B cell (primary cell): ENCODE measurements around the gene PLK1. TPM values are rescaled to one million over a fixed set of nuclear protein-coding genes. Genes with fewer than 3 reads are reported as not detected.

ENCODE experiments used
- ATAC-seq: fragments of 200-7000 bp; cut with Tn5 transposase; one replicate; pipeline ENCODE4 v1.10.0; 2021; ENCODE audit warnings: low read depth, mild to moderate bottlenecking, moderate number of reproducible peaks, moderate library complexity
- CTCF ChIA-PET: fragments of 350-600 bp; sonication (Branson Sonifier 250); formaldehyde crosslinking; loops from one replicate; lab custom pipeline; 2021; ENCODE audit warnings: antibody characterized with exemption, inconsistent platforms; lab: Charles Lee
- POLR2A ChIA-PET: fragments of 350-600 bp; sonication (Branson Sonifier 250); formaldehyde crosslinking; loops from one replicate; lab custom pipeline; 2021; ENCODE audit warnings: antibody characterized with exemption; lab: Charles Lee
- DNase-seq: peaks from one replicate; pipeline ENCODE4 v3.0.0; 2013
- H2AFZ ChIP-seq: 2 replicates; pipeline ENCODE4 v1.6.1; 2012; ENCODE audit warnings: mild to moderate bottlenecking, low read depth, low read length; ENCODE audit not compliant: insufficient read depth, poor library complexity, severe bottlenecking
- H3K27ac ChIP-seq, 2 donors: 1 replicate in 1 of 2; 2 replicates in 1 of 2; pipeline ENCODE4 v1.5.1; 2012 to 2013; ENCODE audit warnings: low read length in 2 of 2, mild to moderate bottlenecking in 2 of 2, moderate library complexity in 1 of 2
- H3K27me3 ChIP-seq, 4 experiments: fragments of 200-600 bp in 1 of 4; sonication (generic) in 1 of 4; replicated peaks in 1 of 4; 1 replicate in 2 of 4; 2 replicates in 2 of 4; pipeline versions ENCODE4 v1.6.1 to v1.7.0; 2013 to 2016; ENCODE audit warnings: low read length in 3 of 4, mild to moderate bottlenecking in 2 of 4, mixed read lengths in 1 of 4, moderate library complexity in 1 of 4; ENCODE audit not compliant: insufficient read depth in 4 of 4, control insufficient read depth in 3 of 4; ENCODE audit errors: control extremely low read depth in 1 of 4
- H3K36me3 ChIP-seq, 2 experiments: replicated peaks in 1 of 2; 1 replicate in 1 of 2; 2 replicates in 1 of 2; pipeline versions ENCODE4 v1.6.1 to v1.7.1; 2013; ENCODE audit warnings: low read length in 1 of 2; ENCODE audit not compliant: insufficient read depth in 2 of 2, control insufficient read depth in 1 of 2; ENCODE audit errors: control extremely low read depth in 1 of 2, extremely low read depth in 1 of 2
- H3K4me1 ChIP-seq, 2 donors: fragments of 200-600 bp in 1 of 2; sonication (generic) in 1 of 2; 1 replicate in 1 of 2; 2 replicates in 1 of 2; pipeline versions ENCODE4 v1.5.1 to v1.6.1; 2013 to 2017; ENCODE audit warnings: low read length in 2 of 2; ENCODE audit not compliant: control insufficient read depth in 2 of 2, insufficient read depth in 2 of 2
- H3K4me2 ChIP-seq: replicated peaks from 2 replicates; pipeline ENCODE3; 2012; ENCODE audit warnings: mild to moderate bottlenecking, low read depth, low read length; ENCODE audit not compliant: poor library complexity, severe bottlenecking
- H3K4me3 ChIP-seq, 5 experiments: fragments of 200-600 bp in 1 of 5; sonication (generic) in 1 of 5; 1 replicate in 3 of 5; 2 replicates in 2 of 5; pipeline versions ENCODE4 v1.5.1 to v1.7.0; 2011 to 2016; ENCODE audit warnings: low read length in 4 of 5, mild to moderate bottlenecking in 4 of 5, low read depth in 2 of 5, control low read depth in 1 of 5, moderate library complexity in 1 of 5; ENCODE audit not compliant: insufficient read depth in 1 of 5; ENCODE audit errors: control extremely low read depth in 1 of 5, extremely low read depth in 1 of 5
- H3K79me2 ChIP-seq: fragments of 200-600 bp; sonication (generic); one replicate; pipeline ENCODE4 v1.6.0; 2016; ENCODE audit warnings: low read length; ENCODE audit not compliant: control insufficient read depth, insufficient read depth
- H3K9ac ChIP-seq: fragments of 200-600 bp; sonication (generic); 2 replicates; pipeline ENCODE4 v1.6.1; 2017; ENCODE audit warnings: mild to moderate bottlenecking, low read length, moderate library complexity
- H3K9me3 ChIP-seq, 3 donors: one replicate each; pipeline versions ENCODE4 v1.6.1 to v1.7.1; 2013; ENCODE audit warnings: low read length in 2 of 3; ENCODE audit not compliant: control insufficient read depth in 2 of 3, insufficient read depth in 1 of 3; ENCODE audit errors: control extremely low read depth in 1 of 3
- H4K20me1 ChIP-seq: 2 replicates; pipeline ENCODE4 v1.6.0; 2012; ENCODE audit warnings: mild to moderate bottlenecking, low read length; ENCODE audit not compliant: insufficient read depth, control insufficient read depth, poor library complexity, severe bottlenecking
- H3K27ac Mint-ChIP-seq: one replicate; pipeline ENCODE4 v1.8.0; 2021; ENCODE audit warnings: mixed read lengths
- H3K27me3 Mint-ChIP-seq: one replicate; pipeline ENCODE4 v1.8.0; 2021; ENCODE audit warnings: mixed read lengths
- H3K4me1 Mint-ChIP-seq: one replicate; pipeline ENCODE4 v1.8.0; 2021; ENCODE audit warnings: mixed read lengths
- H3K4me3 Mint-ChIP-seq: one replicate; pipeline ENCODE4 v1.8.0; 2021; ENCODE audit warnings: mixed read lengths
- H3K9me3 Mint-ChIP-seq: one replicate; pipeline ENCODE4 v1.8.0; 2022; ENCODE audit warnings: mixed read lengths; ENCODE audit not compliant: insufficient read depth
- EZH2 ChIP-seq: IDR thresholded peaks from 2 replicates; pipeline ENCODE4 v1.6.1; 2012; ENCODE audit warnings: borderline replicate concordance, low read depth, mild to moderate bottlenecking, moderate library complexity, low read length; ENCODE audit not compliant: insufficient read depth, poor library complexity, severe bottlenecking
- WGBS: methylation state at CpG from one replicate; pipeline ENCODE4 v1.1.5; 2013; ENCODE audit warnings: missing lambda C conversion rate; ENCODE audit not compliant: insufficient coverage; 5-methylcytosine and 5-hydroxymethylcytosine counted together
- intact Hi-C: fragments of 100-400 bp; cut with micrococcal nuclease; formaldehyde crosslinking; loops from one replicate; pipeline ENCODE4 v1.10.0; 2022
- polyA plus RNA-seq: library from polyadenylated mRNA; depleted of rRNA; stranded (reverse); fragments of >200 nt; gene quantifications from 2 replicates; pipeline ENCODE4 v1.2.3, GENCODE V29; 2012
- total RNA-seq, 2 donors: library from RNA; stranded (reverse); fragments of 120-200 nt in 1 of 2; gene quantifications; 1 replicate in 1 of 2; 2 replicates in 1 of 2; pipeline versions ENCODE4 v1.2.3 to v1.2.4, GENCODE V29; 2013 to 2022
- TF ChIP-seq, protein P1 (sequence below): fragments of 200-600 bp; IDR thresholded peaks from one replicate; pipeline ENCODE4 v1.8.0; 2022; ENCODE audit warnings: antibody characterized with exemption, mild to moderate bottlenecking

Gene PLK1
- total and polyA plus RNA-seq, 2 donors (not counting 1 experiment from before 2014, with no cell fraction given), result 2.7 to 3.5 TPM

DNA sequence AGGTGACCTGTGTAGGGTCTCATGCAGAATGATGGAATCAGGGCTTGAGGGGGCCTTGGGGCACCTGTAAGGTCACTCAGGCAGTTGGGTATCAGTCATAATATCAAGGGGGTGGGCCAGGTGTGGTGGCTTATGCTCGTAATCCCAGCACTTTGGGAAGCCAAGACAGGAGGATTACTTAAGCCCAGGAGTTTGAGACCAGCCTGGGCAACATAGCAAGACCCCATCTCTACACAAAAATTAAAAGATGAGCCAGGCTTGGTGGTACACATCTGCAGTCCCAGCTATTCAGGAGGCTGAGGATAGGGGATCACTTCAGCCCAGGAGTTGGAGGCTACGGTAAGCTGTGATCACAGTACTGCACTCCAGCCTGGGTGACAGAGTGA, 26.8 kb downstream of the PLK1 start:
- Histone ChIP-seq H3K27ac (no peak overlapping the region), H2AFZ (no peak overlapping the region), H4K20me1 (no peaks in the 10 kb centered on the region), H3K9me3 (peaks cover 0 to 20% (median 9%) of the 10 kb centered on the region in 3 donors), H3K79me2 (no peaks in the 10 kb centered on the region), H3K4me3 (no peak overlapping the region), H3K4me2 (no peak overlapping the region), H3K4me1 (no peaks in the 10 kb centered on the region), H3K36me3 (no peaks in the 10 kb centered on the region), H3K27me3 (peaks cover 0 to 15% (median 2%) of the 10 kb centered on the region in 4 experiments), H3K9ac (no peak overlapping the region)
- H3K27ac Mint-ChIP-seq, result no peak overlapping the region
- POLR2A ChIA-PET, result no interaction called here
- H3K4me3 Mint-ChIP-seq, result no peak overlapping the region
- peaks cover 10% of the 10 kb centered on the region for H3K9me3 Mint-ChIP-seq
- no peak for ATAC-seq
- H3K27me3 Mint-ChIP-seq, result peaks cover 39% of the 10 kb centered on the region
- TF ChIP-seq EZH2, result no peak
- WGBS, result 100% methylated on average over 1 of the region's 2 CpGs
- intact Hi-C loops, result no loop called here
- H3K4me1 Mint-ChIP-seq, result no peaks in the 10 kb centered on the region
- DNase-seq, result no peak
- CTCF ChIA-PET, result no interaction called here

DNA sequence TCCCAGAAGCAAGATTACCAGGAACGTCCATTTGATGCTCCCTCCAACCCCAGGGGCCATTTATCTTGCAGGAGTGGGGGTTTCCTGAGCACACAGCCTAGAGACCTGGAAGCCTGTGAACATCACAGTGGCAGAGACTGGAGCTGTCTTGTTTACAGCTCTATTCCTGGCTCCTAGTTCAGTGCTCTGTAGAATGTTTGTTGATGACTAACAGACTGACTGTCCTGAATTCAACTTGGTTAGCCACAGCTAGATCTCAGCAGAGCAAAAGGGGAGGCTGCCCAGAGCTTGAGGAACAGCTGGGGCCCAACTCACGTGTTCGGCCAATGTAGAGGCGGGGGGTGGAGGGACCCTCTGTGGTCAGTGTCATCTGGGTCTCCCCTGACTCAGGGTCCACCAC, 27.8 kb downstream of the PLK1 start:
- H3K9me3 ChIP-seq, result peaks cover 0 to 20% (median 9%) of the 10 kb centered on the region in 3 donors
- no peaks in the 10 kb centered on the region for H3K79me2 ChIP-seq
- H3K4me1 Mint-ChIP-seq, result no peaks in the 10 kb centered on the region
- peaks cover 47% of the 10 kb centered on the region for H3K27me3 Mint-ChIP-seq
- intact Hi-C loops, result no loop called here
- H3K4me3 ChIP-seq, result no peak overlapping the region
- ATAC-seq (no peak), DNase-seq (no peak)
- no peak overlapping the region for H3K4me2 ChIP-seq
- H3K9me3 Mint-ChIP-seq, result peaks cover 10% of the 10 kb centered on the region
- no peaks in the 10 kb centered on the region for H4K20me1 ChIP-seq
- CTCF ChIA-PET, result no interaction called here
- no peak overlapping the region for H3K27ac Mint-ChIP-seq
- H3K4me3 Mint-ChIP-seq, result no peak overlapping the region
- POLR2A ChIA-PET, result no interaction called here
- no peaks in the 10 kb centered on the region for H3K4me1 ChIP-seq
- H3K36me3 ChIP-seq, result no peaks in the 10 kb centered on the region
- peaks cover 0 to 23% (median 3%) of the 10 kb centered on the region in 4 experiments for H3K27me3 ChIP-seq
- H2AFZ ChIP-seq, result no peak overlapping the region
- TF ChIP-seq EZH2, result no peak
- TF ChIP-seq, protein P1, sequence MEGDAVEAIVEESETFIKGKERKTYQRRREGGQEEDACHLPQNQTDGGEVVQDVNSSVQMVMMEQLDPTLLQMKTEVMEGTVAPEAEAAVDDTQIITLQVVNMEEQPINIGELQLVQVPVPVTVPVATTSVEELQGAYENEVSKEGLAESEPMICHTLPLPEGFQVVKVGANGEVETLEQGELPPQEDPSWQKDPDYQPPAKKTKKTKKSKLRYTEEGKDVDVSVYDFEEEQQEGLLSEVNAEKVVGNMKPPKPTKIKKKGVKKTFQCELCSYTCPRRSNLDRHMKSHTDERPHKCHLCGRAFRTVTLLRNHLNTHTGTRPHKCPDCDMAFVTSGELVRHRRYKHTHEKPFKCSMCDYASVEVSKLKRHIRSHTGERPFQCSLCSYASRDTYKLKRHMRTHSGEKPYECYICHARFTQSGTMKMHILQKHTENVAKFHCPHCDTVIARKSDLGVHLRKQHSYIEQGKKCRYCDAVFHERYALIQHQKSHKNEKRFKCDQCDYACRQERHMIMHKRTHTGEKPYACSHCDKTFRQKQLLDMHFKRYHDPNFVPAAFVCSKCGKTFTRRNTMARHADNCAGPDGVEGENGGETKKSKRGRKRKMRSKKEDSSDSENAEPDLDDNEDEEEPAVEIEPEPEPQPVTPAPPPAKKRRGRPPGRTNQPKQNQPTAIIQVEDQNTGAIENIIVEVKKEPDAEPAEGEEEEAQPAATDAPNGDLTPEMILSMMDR, result no peak
- H3K27ac ChIP-seq, result no peak overlapping the region
- WGBS, result 92% methylated on average over 4 of the region's 4 CpGs
- H3K9ac ChIP-seq, result no peak overlapping the region
